Astrocyte (in vitro differentiated cells and primary cell): ENCODE measurements around the gene ATXN2.

Source experiments
- EZH2 ChIP-seq: IDR thresholded peaks from 2 replicates; pipeline ENCODE4 v1.6.1; 2012; ENCODE audit warnings: mild to moderate bottlenecking, low read length, inconsistent platforms; ENCODE audit not compliant: insufficient read depth
- TF ChIP-seq, protein P1 (sequence below): IDR thresholded peaks from 2 replicates; pipeline ENCODE4 v1.5.1; 2011; ENCODE audit warnings: low read depth, mild to moderate bottlenecking, inconsistent platforms, low read length, moderate library complexity; ENCODE audit not compliant: insufficient read depth

DNA sequence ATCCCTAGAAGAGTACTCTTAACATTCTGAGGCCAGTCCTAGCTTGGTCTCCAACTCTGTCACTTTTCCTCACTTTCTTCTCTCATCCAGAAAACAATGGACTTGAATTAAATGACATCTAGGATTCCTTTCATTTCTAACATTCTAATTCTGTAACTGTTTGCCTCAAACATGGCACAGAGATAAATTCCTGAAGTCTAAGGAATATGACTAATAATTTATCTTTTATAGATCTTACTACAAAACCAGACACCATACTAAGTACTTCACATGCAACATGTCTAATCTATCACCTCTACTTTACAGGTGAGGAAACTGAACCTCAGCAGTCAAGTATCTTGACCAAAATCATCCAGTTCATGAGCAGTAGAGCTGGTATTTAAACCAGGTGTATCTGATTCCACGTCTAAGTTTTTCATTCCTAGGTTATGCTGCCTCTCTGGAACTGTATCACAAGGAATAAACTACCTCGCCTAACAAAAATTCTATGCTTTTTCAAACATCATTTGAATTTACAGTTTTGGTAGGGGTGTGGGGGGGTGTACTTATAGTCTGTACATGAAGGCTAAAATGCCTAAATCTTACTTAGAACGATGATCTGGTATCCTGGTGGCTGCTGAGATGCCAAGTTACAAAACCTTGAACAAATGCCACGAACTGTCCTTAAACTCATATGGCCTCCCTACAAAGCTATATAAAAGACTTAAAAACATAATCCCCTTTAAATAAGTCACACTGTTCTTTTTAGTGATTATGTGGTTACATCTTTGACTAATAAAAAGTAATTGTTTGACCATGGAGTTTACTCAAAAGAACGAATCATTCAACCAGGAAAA lies 41.6 kb downstream of the ATXN2 start:
- TF ChIP-seq EZH2, result no peak
- TF ChIP-seq, protein P1, sequence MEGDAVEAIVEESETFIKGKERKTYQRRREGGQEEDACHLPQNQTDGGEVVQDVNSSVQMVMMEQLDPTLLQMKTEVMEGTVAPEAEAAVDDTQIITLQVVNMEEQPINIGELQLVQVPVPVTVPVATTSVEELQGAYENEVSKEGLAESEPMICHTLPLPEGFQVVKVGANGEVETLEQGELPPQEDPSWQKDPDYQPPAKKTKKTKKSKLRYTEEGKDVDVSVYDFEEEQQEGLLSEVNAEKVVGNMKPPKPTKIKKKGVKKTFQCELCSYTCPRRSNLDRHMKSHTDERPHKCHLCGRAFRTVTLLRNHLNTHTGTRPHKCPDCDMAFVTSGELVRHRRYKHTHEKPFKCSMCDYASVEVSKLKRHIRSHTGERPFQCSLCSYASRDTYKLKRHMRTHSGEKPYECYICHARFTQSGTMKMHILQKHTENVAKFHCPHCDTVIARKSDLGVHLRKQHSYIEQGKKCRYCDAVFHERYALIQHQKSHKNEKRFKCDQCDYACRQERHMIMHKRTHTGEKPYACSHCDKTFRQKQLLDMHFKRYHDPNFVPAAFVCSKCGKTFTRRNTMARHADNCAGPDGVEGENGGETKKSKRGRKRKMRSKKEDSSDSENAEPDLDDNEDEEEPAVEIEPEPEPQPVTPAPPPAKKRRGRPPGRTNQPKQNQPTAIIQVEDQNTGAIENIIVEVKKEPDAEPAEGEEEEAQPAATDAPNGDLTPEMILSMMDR, result no peak
